M059J (cell line): ENCODE data around the gene ABCB7. TPM values are rescaled to one million over a fixed set of nuclear protein-coding genes. Genes with fewer than 3 reads are reported as not detected.
"Not testable (repeated sequence)": the region's sequence is repeated elsewhere in the genome, so short reads cannot be mapped to it uniquely, and the experiment has no call there.

Experiments used
- DNase-seq: peaks from one replicate; pipeline ENCODE4 v3.0.0-alpha.2; 2012; ENCODE audit warnings: low read depth
- total RNA-seq: library from RNA; depleted of rRNA; stranded (reverse); fragments of >200 nt; shearing (Covaris generic); gene quantifications from 2 replicates; pipeline ENCODE4 v1.2.3, GENCODE V29; 2014; rRNA removed

Gene ABCB7
- total RNA-seq, result 55.9 and 127 TPM in 2 replicates

DNA sequence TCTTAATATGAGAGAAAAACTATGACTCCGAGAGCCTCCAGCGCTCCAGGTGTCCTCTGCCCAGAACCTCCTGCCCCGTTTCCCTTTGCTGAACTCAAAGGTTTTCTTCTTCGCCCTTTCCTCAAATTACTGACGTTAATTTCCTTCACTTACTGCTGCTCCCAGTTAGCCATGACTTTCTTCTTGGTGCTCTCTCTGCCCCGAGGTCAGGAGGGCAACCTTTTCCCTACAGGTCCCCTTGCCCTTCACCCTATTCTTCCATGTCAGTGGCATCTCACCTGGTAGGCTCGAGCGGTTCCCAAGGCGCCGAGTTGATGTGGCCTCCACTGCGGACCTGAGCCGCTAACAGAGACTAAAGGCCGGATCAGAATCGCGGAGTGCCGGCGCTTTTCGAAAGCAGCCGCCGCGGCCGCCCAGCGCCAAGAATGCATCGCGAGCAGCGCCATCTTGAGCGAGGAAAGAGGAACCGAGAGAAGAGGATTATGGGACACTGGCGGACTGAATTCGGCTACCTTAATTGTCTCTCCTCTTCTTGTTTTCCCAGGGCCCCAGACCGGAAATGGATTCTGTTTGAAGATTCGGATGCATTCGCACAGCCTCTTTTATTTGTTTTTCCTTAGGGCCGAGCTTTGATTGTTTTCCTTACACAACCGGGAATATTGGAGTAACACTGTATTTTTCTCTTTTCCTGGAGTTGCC lies at the start of gene ABCB7:
ABCB7 (minus strand) TSS at position 457 of the 699 bp plus-strand sequence; CDS start at position 446, 11 bp downstream.
- DNase-seq, result peak; percentile 90

- DNase-seq, result not testable (repeated sequence)
These were observed 32.5 kb upstream of the ABCB7 start for GRCh38 chrX:75188415-75189206.

GRCh38 chrX:75181721-75182120 lies 25.6 kb upstream of the ABCB7 start:
- peak; percentile 6 for DNase-seq

DNA sequence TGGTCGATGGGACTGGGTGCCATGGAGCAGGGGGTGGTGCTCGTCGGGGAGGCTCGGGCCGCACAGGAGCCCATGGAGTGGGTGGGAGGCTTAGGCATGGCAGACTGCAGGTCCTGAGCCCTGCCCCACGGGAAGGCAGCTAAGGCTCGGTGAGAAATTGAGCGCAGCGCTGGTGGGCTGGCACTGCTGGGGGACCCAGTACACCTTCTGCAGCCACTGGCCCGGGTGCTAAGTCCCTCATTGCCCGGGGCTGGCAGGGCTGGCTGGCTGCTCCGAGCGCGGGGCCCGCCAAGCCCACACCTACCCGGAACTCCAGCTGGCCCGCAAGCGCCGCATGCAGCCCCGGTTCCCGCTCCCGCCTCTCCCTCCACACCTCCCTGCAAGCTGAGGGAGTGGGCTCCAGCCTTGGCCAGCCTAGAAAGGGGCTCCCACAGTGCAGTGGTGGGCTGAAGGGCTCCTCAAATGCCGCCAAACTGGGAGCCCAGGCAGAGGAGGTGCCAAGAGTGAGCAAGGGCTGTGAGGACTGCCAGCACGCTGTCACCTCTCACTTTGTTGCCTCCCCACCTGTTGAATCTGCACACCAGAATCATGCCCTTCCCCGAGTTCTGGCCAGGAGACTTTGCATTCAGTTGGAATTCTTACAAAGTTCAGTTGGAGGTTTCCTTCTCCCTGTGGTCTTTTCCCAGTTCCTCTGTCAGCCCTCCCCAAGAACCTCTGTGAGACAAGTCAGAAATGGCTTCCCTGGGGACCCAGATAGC lies 23.6 kb upstream of the ABCB7 start:
- DNase-seq, result not testable (repeated sequence)

- DNase-seq, result not testable (repeated sequence)
These were observed 16.3 kb upstream of the ABCB7 start for GRCh38 chrX:75172257-75172890.

- DNase-seq, result no peak
These were observed 2.0 kb upstream of the ABCB7 start for GRCh38 chrX:75158054-75158453.

DNA sequence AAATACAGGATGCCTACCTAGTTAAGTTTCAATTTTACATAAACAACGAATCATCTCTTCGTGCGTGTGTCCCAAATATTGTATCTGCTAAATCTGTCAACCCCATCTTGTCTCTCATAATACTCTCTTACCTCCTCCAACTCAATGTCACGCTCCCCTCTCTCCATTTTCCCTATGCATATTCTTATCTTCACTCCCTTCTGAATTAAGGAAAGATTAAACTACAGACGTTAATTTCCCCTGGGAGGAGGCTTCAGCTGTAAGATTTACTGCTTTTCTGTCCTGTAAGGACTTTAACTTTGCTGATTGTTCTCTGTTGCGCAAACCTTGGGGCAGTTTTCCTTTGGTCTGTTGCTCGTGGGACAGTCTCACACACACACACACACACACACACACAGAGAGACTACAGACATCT lies 455 bp upstream of the ABCB7 start:
- peak; percentile 48 for DNase-seq

DNA sequence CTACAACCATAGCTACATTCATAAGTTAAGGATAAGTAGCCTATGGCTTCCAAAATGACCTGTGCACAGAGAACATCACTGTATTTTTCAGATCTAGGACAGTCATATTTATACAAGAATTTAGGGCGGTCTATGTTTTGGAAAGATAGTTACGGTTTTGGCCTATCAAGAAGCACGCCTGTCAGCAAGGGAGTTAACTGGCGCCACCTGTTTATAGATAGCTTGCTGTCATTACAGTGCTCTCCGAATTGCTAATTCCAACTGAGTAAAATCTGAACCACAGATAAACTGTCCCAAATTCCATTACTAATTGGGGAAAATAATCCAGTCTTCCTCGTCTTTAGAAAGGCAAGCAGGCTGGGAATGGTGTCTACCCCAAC lies 646 bp downstream of the ABCB7 start:
- DNase-seq, result peak; percentile 24

GRCh38 chrX:75154871-75155270 lies 1.2 kb downstream of the ABCB7 start:
- DNase-seq, result no peak

- DNase-seq, result peak; percentile 43
These were observed 4.1 kb downstream of the ABCB7 start for GRCh38 chrX:75151827-75152592.

DNA sequence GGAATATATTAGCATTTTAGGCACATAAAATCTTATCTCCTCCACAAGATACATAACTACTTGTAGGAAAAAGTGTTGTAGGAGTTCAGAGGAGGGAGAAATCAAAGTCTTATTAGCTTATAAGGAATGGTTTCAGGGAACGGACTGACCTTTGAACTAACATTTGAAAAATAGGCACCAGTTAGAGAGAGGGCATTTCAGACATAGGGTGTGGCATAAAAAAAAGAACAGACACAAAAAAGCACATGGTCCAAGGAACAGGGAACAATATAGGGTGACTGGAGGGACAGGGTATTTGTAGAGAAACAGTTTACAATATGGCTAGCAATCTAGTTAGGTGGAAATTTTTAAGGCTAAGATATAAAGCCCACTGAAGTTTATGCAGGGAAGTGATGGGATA lies 6.4 kb downstream of the ABCB7 start:
- no peak for DNase-seq

DNA sequence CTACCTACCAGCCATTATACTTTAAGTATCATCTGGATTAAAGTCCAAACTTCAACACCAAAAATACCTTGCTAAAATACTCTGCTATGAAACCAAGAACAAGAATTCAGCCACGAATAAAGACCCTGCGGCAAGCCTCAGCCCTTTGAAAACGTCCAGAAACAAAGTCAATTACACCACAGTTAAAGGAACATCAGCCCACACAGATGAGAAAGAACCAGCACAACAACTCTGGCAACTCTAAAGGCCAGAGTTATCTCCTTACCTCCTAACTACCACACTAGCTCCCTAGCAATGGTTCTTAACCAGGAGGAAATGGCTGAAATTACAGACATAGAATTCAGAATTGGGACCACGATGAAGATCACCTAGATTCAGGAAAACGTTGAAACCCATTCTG lies 23.4 kb downstream of the ABCB7 start:
- no peak for DNase-seq

DNA sequence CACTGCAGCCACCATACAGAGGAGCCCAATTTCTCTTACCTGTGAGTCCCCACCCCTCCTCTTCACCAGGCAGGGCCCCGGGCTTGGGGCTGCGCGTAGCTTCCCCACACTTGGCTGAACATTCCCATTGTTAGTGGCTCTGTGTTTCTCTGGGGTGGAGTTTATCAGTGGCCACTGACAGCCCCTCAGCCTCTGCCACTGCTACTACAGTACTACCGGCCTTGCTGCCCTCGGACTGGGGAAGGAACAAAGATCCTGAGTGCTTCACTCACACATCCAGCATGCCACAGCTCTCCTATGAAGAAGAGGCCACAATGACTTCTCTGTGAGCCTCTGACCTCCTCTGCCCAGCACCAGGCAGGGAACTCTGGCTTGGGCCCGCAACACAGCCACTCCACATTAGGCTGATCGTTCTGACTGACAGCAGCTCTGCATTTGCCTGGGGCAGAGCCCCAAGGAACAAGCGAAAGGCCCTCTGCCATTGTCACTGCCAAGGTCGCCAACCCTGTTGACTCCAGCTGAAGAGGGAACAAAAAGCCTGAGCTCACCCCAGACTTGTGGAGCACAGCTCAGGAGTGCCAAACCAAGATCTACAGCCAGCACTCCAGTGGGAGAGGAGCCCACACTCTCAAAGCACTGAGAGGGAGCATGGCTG lies 24.0 kb downstream of the ABCB7 start:
- DNase-seq, result no peak

DNA sequence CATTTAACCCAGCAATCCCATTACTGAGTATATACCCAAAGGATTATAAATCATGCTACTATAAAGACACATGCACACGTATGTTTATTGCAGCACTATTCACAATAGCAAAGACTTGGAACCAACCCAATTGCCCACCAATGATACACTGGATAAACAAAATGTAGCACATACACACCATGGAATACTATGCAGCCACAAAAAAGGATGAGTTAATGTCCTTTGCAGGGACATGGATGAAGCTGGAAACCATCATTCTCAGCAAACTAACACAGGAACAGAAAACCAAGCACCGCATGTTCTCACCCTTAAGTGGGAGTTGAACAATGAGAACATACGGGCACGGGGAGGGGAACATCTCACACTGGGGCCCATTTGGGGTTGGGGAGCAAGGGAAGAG lies 27.0 kb downstream of the ABCB7 start:
- DNase-seq, result not testable (repeated sequence)

DNA sequence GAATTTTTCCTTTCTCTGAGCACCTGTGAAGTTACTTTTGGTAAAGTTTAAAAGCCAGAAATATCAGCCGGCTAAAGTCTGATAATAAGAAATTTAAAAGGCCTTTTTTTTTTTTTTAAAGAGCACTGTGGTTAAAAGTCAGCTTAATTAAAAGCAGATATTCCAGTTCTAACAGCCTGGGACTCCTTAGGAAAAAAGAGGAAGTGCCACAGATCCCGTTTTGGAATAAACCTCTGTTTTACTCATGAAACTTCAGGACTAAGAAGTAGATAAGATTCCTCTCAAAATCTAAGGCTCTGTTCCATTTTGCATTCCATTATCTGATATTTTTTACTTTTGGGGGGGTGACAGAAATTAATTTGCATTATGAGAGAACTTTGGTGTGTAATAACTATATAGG lies 37.8 kb downstream of the ABCB7 start:
- no peak for DNase-seq

GRCh38 chrX:75115707-75116413 lies 40.2 kb downstream of the ABCB7 start:
- no peak for DNase-seq

DNA sequence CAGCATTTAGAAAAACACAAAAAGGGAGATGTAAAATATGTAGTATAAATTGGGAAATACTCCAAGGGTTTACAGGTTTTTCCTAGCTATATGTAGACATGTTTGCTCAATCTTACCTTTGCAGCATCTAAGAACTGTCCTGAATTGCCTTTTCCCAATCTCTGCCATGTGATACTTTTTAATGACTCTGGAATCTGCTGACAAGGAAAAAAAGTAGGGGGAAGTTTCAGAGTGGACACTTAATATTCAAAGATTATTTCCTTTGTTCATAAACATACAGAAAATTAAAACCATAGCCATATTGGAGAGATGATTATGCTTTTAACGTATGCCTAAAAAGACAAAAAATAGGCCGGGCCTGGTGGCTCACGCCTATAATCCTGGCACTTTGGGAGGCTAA lies 41.4 kb downstream of the ABCB7 start:
- DNase-seq, result no peak

- DNase-seq, result no peak
These were observed 42.4 kb downstream of the ABCB7 start for GRCh38 chrX:75113664-75114063.

DNA sequence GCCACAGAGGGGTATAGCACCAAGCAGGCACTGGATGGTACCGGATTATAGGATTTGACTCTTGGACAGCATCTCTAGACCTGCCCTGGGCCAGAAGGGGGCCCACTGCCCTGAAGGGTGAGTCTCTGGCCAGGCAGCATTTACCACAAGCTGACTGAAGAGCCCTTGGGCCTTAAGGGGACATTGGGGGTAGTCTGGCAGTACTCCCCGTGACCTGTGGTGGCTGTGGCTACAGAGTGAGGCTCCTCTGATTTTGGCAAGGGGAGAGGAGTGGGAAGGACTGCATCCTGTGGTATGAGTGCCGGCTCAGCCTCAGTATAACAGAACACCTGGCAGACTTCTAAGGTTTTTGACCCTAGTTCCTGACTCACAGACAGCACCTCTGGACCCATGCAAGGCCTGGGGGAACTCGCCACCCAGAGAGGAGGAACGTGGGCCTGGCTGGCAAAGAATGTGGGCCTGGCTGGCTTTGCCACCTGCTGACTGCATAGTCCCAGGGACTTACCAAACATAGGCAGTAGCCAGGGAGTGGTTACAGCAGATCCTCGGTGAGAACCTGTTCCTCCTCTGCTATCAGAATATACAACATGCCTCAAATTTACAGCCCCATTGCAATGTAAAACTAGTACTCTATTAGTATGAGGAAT lies 48.1 kb downstream of the ABCB7 start:
- DNase-seq, result no peak
